K562 (cell line): ENCODE results near the gene NACC1. TPM values are rescaled to one million over a fixed set of nuclear protein-coding genes. Genes with fewer than 3 reads are reported as not detected.

Experiments
- ATAC-seq: fragments of 200-7000 bp; cut with Tn5 transposase; 3 replicates; pipeline ENCODE4 v1.9.1; 2020; ENCODE audit warnings: moderate library complexity
- BruUV-seq: library from RNA; stranded (reverse); fragments of 400-500 nt; replicated peaks from 2 replicates; lab custom pipeline; 2021; lab: Mats Ljungman, UMichigan
- CTCF ChIA-PET: fragments of 300-600 bp; formaldehyde crosslinking; extraction: SDS; loops from one replicate; lab custom pipeline; 2021; ENCODE audit warnings: low intra/inter-chr PET ratio; lab: Yijun Ruan, JAX
- POLR2A ChIA-PET: fragments of 300-600, 350-650 bp; sonication (Branson Sonifier 250); formaldehyde crosslinking; extraction: SDS; loops from one replicate; lab custom pipeline; 2021; ENCODE audit warnings: antibody characterized with exemption, inconsistent platforms; lab: Yijun Ruan, JAX
- DNase-seq, 4 experiments: peaks; one replicate each; pipeline versions ENCODE4 v3.0.0 to v3.0.0-alpha.2; 2011 to 2018; ENCODE audit warnings: low spot score in 3 of 4, mixed read lengths in 3 of 4; ENCODE audit errors: extremely low read depth in 1 of 4
- FAIRE-seq: peaks from 2 replicates; lab custom pipeline; 2011; peaks lifted over from hg19 to GRCh38; lab: Jason Lieb, UNC
- H2AFZ ChIP-seq: 2 replicates; pipeline ENCODE4 v1.6.0; 2011; ENCODE audit warnings: low read depth, low read length, control low read depth, inconsistent platforms
- H3K27ac ChIP-seq: fragments of 200-600 bp; 3 replicates; pipeline ENCODE4 v1.8.0; 2011; ENCODE audit warnings: low read depth, mild to moderate bottlenecking, control low read depth, inconsistent platforms, low read length, moderate library complexity, mixed read lengths; ENCODE audit errors: extremely low read depth
- H3K27me3 ChIP-seq, 2 experiments: fragments of 300-600 bp in 1 of 2; 2 replicates in 1 of 2; 3 replicates in 1 of 2; pipeline versions ENCODE4 v1.6.0 to v1.8.0; 2011; ENCODE audit warnings: inconsistent platforms in 2 of 2, low read length in 2 of 2, mild to moderate bottlenecking in 1 of 2, mixed read lengths in 1 of 2, moderate library complexity in 1 of 2; ENCODE audit not compliant: control insufficient read depth in 2 of 2, insufficient read depth in 2 of 2
- H3K36me3 ChIP-seq: fragments of 300-600 bp; 3 replicates; pipeline ENCODE4 v1.8.0; 2011; ENCODE audit warnings: mild to moderate bottlenecking, low read length, inconsistent platforms; ENCODE audit not compliant: control insufficient read depth, insufficient read depth
- H3K4me1 ChIP-seq, 2 experiments: fragments of 200-600 bp in 1 of 2; replicated peaks in 1 of 2; 2 replicates in 1 of 2; 3 replicates in 1 of 2; pipeline versions ENCODE4 v1.5.1 to v1.8.0; 2011; ENCODE audit warnings: inconsistent platforms in 2 of 2, low read length in 2 of 2, mild to moderate bottlenecking in 1 of 2, mixed read lengths in 1 of 2, moderate library complexity in 1 of 2; ENCODE audit not compliant: control insufficient read depth in 2 of 2, insufficient read depth in 2 of 2
- H3K4me2 ChIP-seq: 2 replicates; pipeline ENCODE4 v1.6.1; 2011; ENCODE audit warnings: low read length, control low read depth, inconsistent platforms, mixed read lengths; ENCODE audit not compliant: insufficient read depth
- H3K4me3 ChIP-seq: fragments of 200-600 bp; sonication (generic), shearing (Covaris generic); 2 replicates; pipeline ENCODE4 v1.5.1; 2016; ENCODE audit warnings: control low read depth, inconsistent platforms
- H3K79me2 ChIP-seq: fragments of 200-600 bp; 3 replicates; pipeline ENCODE4 v1.8.0; 2011; ENCODE audit warnings: low read length, inconsistent platforms; ENCODE audit not compliant: control insufficient read depth, insufficient read depth
- H3K9ac ChIP-seq, 2 experiments: 2 replicates each; pipeline versions ENCODE4 v1.6.0 to v1.6.1; 2011; ENCODE audit warnings: low read depth in 2 of 2, low read length in 2 of 2, control low read depth in 1 of 2, inconsistent platforms in 1 of 2, mild to moderate bottlenecking in 1 of 2, mixed read lengths in 1 of 2; ENCODE audit not compliant: insufficient read depth in 1 of 2
- H3K9me1 ChIP-seq: one replicate; pipeline ENCODE4 v1.6.0; 2011; ENCODE audit warnings: inconsistent platforms, mild to moderate bottlenecking, low read length, moderate library complexity; ENCODE audit not compliant: control insufficient read depth, insufficient read depth
- H3K9me3 ChIP-seq: replicated peaks from 2 replicates; pipeline ENCODE4 v1.5.1; 2011; ENCODE audit warnings: low read depth, low read length, inconsistent platforms; ENCODE audit not compliant: control insufficient read depth, insufficient read depth
- H4K20me1 ChIP-seq: replicated peaks from 2 replicates; pipeline ENCODE4 v1.6.1; 2011; ENCODE audit warnings: low read length, inconsistent platforms, mixed read lengths; ENCODE audit not compliant: control insufficient read depth, insufficient read depth
- ESRRA ChIP-seq: fragments of 450-650 bp; IDR thresholded peaks from 2 replicates; pipeline ENCODE4 v1.6.1; 2014; ENCODE audit warnings: low read depth, mild to moderate bottlenecking, moderate library complexity, borderline replicate concordance
- XRCC4 ChIP-seq: IDR thresholded peaks from one replicate; pipeline ENCODE4 v1.6.1; 2011; ENCODE audit not compliant: insufficient read depth, insufficient read length; ENCODE audit errors: extremely low read depth
- ZBTB40 ChIP-seq, 2 experiments: fragments of 450-650 bp in 1 of 2; sonication (generic) in 1 of 2; formaldehyde crosslinking in 1 of 2; IDR thresholded peaks; 2 replicates each; pipeline versions ENCODE4 v1.7.1 to v1.9.0; 2016 to 2022; ENCODE audit warnings: inconsistent platforms in 1 of 2, mild to moderate bottlenecking in 1 of 2, missing genetic modification reagents in 1 of 2
- ZFP36 ChIP-seq: fragments of 150-350 bp; IDR thresholded peaks from 2 replicates; pipeline ENCODE4 v1.6.1; 2018; ENCODE audit warnings: low read length, low read depth; ENCODE audit not compliant: partially characterized antibody
- WGBS: fragments of 100-300 bp; shearing (Covaris generic); methylation state at CpG from one replicate; pipeline ENCODE4 v1.1.6; 2016; ENCODE audit warnings: low coverage, mixed read lengths; ENCODE audit not compliant: insufficient coverage; ENCODE audit errors: missing lambda C conversion rate; 5-methylcytosine and 5-hydroxymethylcytosine counted together
- in situ Hi-C: fragments of 300-500 bp; cut with MboI; formaldehyde crosslinking; loops from 4 replicates; pipeline ENCODE4 v1.15.0; 2018; ENCODE audit warnings: inconsistent platforms, mixed read lengths
- intact Hi-C: fragments of 100-400 bp; cut with micrococcal nuclease; formaldehyde crosslinking; loops from 2 replicates; pipeline ENCODE4 v1.14.2; 2022
- polyA plus RNA-seq, 8 experiments: library from polyadenylated mRNA; depleted of rRNA in 4 of 8; stranded (reverse) in 5 of 8; unstranded in 3 of 8; fragments of >200 nt; fragmentation: Nextera tagmentation in 2 of 8; fragmentation: Illumina TruSeq in 1 of 8; extraction: Ambion mirVana in 2 of 8; extraction: Trizol in 1 of 8; gene quantifications; 2 replicates each; pipeline versions ENCODE4 v1.2.1 to v1.2.3, GENCODE V29; 2011 to 2014; ENCODE audit warnings: inconsistent platforms in 1 of 8, missing spikeins in 1 of 8
- total RNA-seq, 7 experiments: library from RNA; depleted of rRNA in 6 of 7; stranded (reverse); fragments of >200 nt in 6 of 7; fragmentation: Illumina TruSeq in 2 of 7; extraction: Trizol in 2 of 7; gene quantifications; 2 replicates each; pipeline versions ENCODE4 v1.2.1 to v1.2.3, GENCODE V29; 2011 to 2021; ENCODE audit warnings: low replicate concordance in 1 of 7

NACC1 gene
- total and polyA plus RNA-seq, 9 of the 15 experiments (the other 6 are each of a cell fraction or from before 2014, with no cell fraction given), result 0.04 to 96.6 (median 25.8) TPM

- CTCF ChIA-PET, result no interaction called here
- in situ Hi-C loops (no loop called here), intact Hi-C loops (no loop called here)
- no peak for ATAC-seq
- Histone ChIP-seq H3K4me1 (peaks cover 8 to 24% of the 10 kb centered on the region in 2 experiments; a peak in 3 of 5 replicates), H3K27me3 (no peaks in the 10 kb centered on the region), H3K9ac (peak overlapping the region in 1 of 2 experiments; percentile 1; a peak in 1 of 4 replicates), H3K9me1 (no peaks in the 10 kb centered on the region), H3K4me3 (no peak overlapping the region), H3K36me3 (no peaks in the 10 kb centered on the region), H3K79me2 (no peaks in the 10 kb centered on the region), H3K27ac (no peak overlapping the region), H2AFZ (no peak overlapping the region), H4K20me1 (no peaks in the 10 kb centered on the region), H3K9me3 (no peaks in the 10 kb centered on the region), H3K4me2 (no peak overlapping the region)
- TF ChIP-seq ZFP36 (peak; percentile 14), XRCC4 (no peak)
- 65% methylated on average over 12 of the region's 12 CpGs for WGBS
- POLR2A ChIA-PET, result interaction anchor here (0.6 to 1.0 kb wide), 4 partner anchors 9 to 786 kb away, joined by 3 to 4 read pairs (median 3); no protein-coding TSS in a partner anchor
- FAIRE-seq, result no peak
- no peak for DNase-seq
- BruUV-seq, result no TSS peak
Measured at GRCh38 chr19:13173139-13173737, 55.2 kb downstream of the NACC1 start.

GRCh38 chr19:13176345-13176744 lies 58.3 kb downstream of the NACC1 start:
- Histone ChIP-seq H3K9ac (no peak overlapping the region), H3K27ac (no peak overlapping the region), H3K4me3 (no peak overlapping the region), H3K79me2 (no peaks in the 10 kb centered on the region), H3K4me1 (peaks cover 8 to 19% of the 10 kb centered on the region in 2 experiments; a peak in 3 of 5 replicates), H3K4me2 (no peak overlapping the region), H3K9me3 (no peaks in the 10 kb centered on the region), H3K9me1 (no peaks in the 10 kb centered on the region), H4K20me1 (no peaks in the 10 kb centered on the region), H2AFZ (no peak overlapping the region), H3K27me3 (no peaks in the 10 kb centered on the region), H3K36me3 (no peaks in the 10 kb centered on the region)
- no TSS peak for BruUV-seq
- in situ Hi-C loops (no loop called here), intact Hi-C loops (no loop called here)
- FAIRE-seq, result no peak
- DNase-seq, result no peak
- ChIA-PET CTCF (no interaction called here), POLR2A (interaction anchor here (0.9 to 2.1 kb wide), 3 partner anchors 11 to 21 kb away, joined by 3 to 8 read pairs (median 3); no protein-coding TSS in a partner anchor)
- TF ChIP-seq ESRRA (no peak), ZBTB40 (IDR thresholded peaks at IDR 0.05) (peak; percentile 78), ZBTB40 (CRISPR knock-in tag; IDR thresholded peaks at IDR 0.05) (no peak)
- whole genome bisulfite sequencing, result 50% methylated on average over 8 of the region's 8 CpGs
- ATAC-seq, result no peak
